ENCODE results near the gene RAP1GAP2.
A peak's percentile ranks its signal among the peaks of the same experiment; 100 is the strongest.

RAP1GAP2 gene

DNA sequence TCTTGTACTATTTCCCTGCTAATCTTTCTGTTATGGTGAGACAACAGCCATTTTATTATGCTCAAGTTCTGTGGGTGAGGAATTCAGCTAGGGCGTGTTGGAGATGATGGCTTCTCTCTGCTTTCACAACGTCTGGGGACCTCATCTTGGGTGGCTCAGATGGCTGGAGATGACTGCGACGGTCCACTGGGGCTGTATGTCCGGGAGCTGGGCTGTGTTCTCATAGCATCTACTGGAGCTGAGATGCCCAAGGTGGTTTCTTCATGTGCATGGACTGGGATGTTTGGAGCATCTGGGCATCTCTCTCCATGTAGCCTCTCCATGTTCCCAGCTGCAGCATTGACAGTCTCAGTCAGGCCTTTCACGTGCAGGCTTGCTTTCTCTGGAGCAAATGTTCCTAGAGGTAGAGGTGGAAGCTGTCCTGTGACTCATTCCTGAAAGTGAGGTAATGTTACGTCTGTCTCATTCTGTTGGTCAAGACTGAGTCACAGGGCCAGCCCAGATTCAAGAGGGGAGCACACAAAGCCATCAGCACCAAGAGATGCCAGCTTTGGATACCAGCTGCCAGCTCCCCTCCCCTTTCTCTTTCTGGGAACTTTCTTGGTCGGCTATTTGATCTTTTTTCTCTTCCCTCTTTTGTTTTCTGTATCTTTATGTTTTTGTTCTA is 96.2 kb downstream of the RAP1GAP2 start:
- Histone ChIP-seq H3K4me1 (ENCODE audit: control insufficient read depth, insufficient read depth, low read length) (no peaks in the 10 kb centered on the region; the same call in 1 of the 2 replicates), H3K27ac (ENCODE audit: extremely low read depth, low read depth, low read length) (no peak overlapping the region), H3K4me3 (ENCODE audit: low read depth, low read length) (no peak overlapping the region), H3K9me3 (ENCODE audit: control insufficient read depth, insufficient read depth, low read depth, low read length) (no peaks in the 10 kb centered on the region), H3K36me3 (ENCODE audit: control insufficient read depth in 2 of 2, insufficient read depth in 1 of 2, low read length in 2 of 2) (no peaks in the 10 kb centered on the region)
- ChIA-PET CTCF (interaction anchor here (0.6 to 1.5 kb wide), 4 partner anchors 30 to 464 kb away, joined by 3 to 5 read pairs (median 3); no protein-coding TSS in a partner anchor), POLR2A (interaction anchor here (0.9 kb wide), 1 partner anchor 9 kb away, joined by 3 read pairs; no protein-coding TSS in a partner anchor)
- TF ChIP-seq HOXD13 (CRISPR knock-in tag; IDR thresholded peaks at IDR 0.05; ENCODE audit: borderline replicate concordance) (no peak), ZNF629 (tag by site-specific recombination; IDR thresholded peaks at IDR 0.05) (peak; percentile 93), ZNF155 (tag by site-specific recombination; IDR thresholded peaks at IDR 0.05) (no peak), REPIN1 (tag by site-specific recombination; IDR thresholded peaks at IDR 0.05; ENCODE audit: low read depth) (no peak), ZEB2 (tag by site-specific recombination; IDR thresholded peaks at IDR 0.05) (0 out of 2 replicates have a peak, but pooled peaks have one; percentile 19), ZNF837 (tag by site-specific recombination; IDR thresholded peaks at IDR 0.05) (no peak), KLF10 (tag by site-specific recombination; IDR thresholded peaks at IDR 0.05) (no peak), ZNF394 (tag by site-specific recombination; IDR thresholded peaks at IDR 0.05; ENCODE audit: borderline replicate concordance) (0 out of 2 replicates have a peak, but pooled peaks have one; percentile 48), ZNF114 (tag by site-specific recombination; IDR thresholded peaks at IDR 0.05) (no peak), BCL11A (tag by site-specific recombination; IDR thresholded peaks at IDR 0.05; ENCODE audit: low read depth) (peak; percentile 61; the same call in 1 of the 2 replicates), ZNF473 (tag by site-specific recombination; IDR thresholded peaks at IDR 0.05) (no peak), ZBTB21 (tag by site-specific recombination; IDR thresholded peaks at IDR 0.05) (peak; percentile 67), ZNF366 (tag by site-specific recombination; conservative IDR thresholded peaks at IDR 0.05) (peak; percentile 63), ZNF530 (tag by site-specific recombination; IDR thresholded peaks at IDR 0.05; ENCODE audit: low read depth) (no peak), ZNF2 (tag by site-specific recombination; IDR thresholded peaks at IDR 0.05) (no peak), PRDM1 (tag by site-specific recombination; IDR thresholded peaks at IDR 0.05) (peak; percentile 95), ZNF426 (tag by site-specific recombination; IDR thresholded peaks at IDR 0.05) (no peak), ZNF121 (tag by site-specific recombination; IDR thresholded peaks at IDR 0.05) (no peak), ZSCAN23 (tag by site-specific recombination; IDR thresholded peaks at IDR 0.05) (no peak), ZNF202 (tag by site-specific recombination; IDR thresholded peaks at IDR 0.05; ENCODE audit: borderline replicate concordance) (no peak), ZNF600 (tag by site-specific recombination; IDR thresholded peaks at IDR 0.05) (peak; percentile 85), ZFP69B (tag by site-specific recombination; IDR thresholded peaks at IDR 0.05) (0 out of 2 replicates have a peak, but pooled peaks have one; percentile 50), IKZF3 (tag by site-specific recombination; IDR thresholded peaks at IDR 0.05) (0 out of 2 replicates have a peak, but pooled peaks have one; percentile 43)
- TF ChIP-seq, protein P1, sequence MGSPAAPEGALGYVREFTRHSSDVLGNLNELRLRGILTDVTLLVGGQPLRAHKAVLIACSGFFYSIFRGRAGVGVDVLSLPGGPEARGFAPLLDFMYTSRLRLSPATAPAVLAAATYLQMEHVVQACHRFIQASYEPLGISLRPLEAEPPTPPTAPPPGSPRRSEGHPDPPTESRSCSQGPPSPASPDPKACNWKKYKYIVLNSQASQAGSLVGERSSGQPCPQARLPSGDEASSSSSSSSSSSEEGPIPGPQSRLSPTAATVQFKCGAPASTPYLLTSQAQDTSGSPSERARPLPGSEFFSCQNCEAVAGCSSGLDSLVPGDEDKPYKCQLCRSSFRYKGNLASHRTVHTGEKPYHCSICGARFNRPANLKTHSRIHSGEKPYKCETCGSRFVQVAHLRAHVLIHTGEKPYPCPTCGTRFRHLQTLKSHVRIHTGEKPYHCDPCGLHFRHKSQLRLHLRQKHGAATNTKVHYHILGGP (tag by site-specific recombination; IDR thresholded peaks at IDR 0.05), result peak; percentile 97
- TF ChIP-seq, protein P2, sequence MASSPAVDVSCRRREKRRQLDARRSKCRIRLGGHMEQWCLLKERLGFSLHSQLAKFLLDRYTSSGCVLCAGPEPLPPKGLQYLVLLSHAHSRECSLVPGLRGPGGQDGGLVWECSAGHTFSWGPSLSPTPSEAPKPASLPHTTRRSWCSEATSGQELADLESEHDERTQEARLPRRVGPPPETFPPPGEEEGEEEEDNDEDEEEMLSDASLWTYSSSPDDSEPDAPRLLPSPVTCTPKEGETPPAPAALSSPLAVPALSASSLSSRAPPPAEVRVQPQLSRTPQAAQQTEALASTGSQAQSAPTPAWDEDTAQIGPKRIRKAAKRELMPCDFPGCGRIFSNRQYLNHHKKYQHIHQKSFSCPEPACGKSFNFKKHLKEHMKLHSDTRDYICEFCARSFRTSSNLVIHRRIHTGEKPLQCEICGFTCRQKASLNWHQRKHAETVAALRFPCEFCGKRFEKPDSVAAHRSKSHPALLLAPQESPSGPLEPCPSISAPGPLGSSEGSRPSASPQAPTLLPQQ (tag by site-specific recombination; IDR thresholded peaks at IDR 0.05), result 0 out of 2 replicates have a peak, but pooled peaks have one; percentile 22
- TF ChIP-seq, protein P3, sequence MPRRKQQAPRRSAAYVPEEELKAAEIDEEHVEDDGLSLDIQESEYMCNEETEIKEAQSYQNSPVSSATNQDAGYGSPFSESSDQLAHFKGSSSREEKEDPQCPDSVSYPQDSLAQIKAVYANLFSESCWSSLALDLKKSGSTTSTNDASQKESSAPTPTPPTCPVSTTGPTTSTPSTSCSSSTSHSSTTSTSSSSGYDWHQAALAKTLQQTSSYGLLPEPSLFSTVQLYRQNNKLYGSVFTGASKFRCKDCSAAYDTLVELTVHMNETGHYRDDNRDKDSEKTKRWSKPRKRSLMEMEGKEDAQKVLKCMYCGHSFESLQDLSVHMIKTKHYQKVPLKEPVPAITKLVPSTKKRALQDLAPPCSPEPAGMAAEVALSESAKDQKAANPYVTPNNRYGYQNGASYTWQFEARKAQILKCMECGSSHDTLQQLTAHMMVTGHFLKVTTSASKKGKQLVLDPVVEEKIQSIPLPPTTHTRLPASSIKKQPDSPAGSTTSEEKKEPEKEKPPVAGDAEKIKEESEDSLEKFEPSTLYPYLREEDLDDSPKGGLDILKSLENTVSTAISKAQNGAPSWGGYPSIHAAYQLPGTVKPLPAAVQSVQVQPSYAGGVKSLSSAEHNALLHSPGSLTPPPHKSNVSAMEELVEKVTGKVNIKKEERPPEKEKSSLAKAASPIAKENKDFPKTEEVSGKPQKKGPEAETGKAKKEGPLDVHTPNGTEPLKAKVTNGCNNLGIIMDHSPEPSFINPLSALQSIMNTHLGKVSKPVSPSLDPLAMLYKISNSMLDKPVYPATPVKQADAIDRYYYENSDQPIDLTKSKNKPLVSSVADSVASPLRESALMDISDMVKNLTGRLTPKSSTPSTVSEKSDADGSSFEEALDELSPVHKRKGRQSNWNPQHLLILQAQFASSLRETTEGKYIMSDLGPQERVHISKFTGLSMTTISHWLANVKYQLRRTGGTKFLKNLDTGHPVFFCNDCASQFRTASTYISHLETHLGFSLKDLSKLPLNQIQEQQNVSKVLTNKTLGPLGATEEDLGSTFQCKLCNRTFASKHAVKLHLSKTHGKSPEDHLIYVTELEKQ (tag by site-specific recombination; IDR thresholded peaks at IDR 0.05; ENCODE audit: borderline replicate concordance), result no peak
- TF ChIP-seq, protein P4, sequence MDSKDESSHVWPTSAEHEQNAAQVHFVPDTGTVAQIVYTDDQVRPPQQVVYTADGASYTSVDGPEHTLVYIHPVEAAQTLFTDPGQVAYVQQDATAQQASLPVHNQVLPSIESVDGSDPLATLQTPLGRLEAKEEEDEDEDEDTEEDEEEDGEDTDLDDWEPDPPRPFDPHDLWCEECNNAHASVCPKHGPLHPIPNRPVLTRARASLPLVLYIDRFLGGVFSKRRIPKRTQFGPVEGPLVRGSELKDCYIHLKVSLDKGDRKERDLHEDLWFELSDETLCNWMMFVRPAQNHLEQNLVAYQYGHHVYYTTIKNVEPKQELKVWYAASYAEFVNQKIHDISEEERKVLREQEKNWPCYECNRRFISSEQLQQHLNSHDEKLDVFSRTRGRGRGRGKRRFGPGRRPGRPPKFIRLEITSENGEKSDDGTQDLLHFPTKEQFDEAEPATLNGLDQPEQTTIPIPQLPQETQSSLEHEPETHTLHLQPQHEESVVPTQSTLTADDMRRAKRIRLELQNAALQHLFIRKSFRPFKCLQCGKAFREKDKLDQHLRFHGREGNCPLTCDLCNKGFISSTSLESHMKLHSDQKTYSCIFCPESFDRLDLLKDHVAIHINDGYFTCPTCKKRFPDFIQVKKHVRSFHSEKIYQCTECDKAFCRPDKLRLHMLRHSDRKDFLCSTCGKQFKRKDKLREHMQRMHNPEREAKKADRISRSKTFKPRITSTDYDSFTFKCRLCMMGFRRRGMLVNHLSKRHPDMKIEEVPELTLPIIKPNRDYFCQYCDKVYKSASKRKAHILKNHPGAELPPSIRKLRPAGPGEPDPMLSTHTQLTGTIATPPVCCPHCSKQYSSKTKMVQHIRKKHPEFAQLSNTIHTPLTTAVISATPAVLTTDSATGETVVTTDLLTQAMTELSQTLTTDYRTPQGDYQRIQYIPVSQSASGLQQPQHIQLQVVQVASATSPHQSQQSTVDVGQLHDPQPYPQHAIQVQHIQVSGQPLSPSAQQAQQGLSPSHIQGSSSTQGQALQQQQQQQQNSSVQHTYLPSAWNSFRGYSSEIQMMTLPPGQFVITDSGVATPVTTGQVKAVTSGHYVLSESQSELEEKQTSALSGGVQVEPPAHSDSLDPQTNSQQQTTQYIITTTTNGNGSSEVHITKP (tag by site-specific recombination; IDR thresholded peaks at IDR 0.05), result peak; percentile 97
